ENCODE data around the gene KLRG1. TPM values are rescaled to one million over a fixed set of nuclear protein-coding genes. Genes with fewer than 3 reads are reported as not detected.

The KLRG1 gene
- total and polyA plus RNA-seq, 2 of the 4 experiments (the other 2 are of a cell fraction) = 0.36 to 0.54 TPM

DNA sequence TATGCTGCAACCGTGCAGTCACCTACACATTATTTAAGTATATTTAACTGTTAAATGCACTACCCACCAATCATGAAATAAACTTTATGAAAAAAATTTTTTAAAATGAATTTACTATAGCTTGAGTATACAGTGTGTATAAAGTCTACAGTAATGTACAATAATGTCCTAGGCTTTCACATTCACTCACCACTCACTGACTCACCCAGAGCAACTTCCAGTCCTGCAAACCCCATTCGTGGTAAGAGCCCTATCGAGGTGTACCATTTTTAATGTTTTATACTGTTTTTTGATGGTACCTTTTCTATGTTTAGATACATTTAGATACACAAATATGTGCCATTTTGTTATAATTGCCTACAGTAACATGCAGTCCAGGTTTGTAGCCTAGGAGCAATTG, 48.1 kb downstream of the KLRG1 start:
- intact Hi-C loops (cut with micrococcal nuclease) (no loop called here), in situ Hi-C loops (cut with MboI; ENCODE audit: low sequenced_read_pairs) (no loop called here), dilution Hi-C loops (cut with HindIII; ENCODE audit: low sequenced_read_pairs, unreplicated experiment) (no loop called here)
- ChIA-PET POLR2A (ENCODE audit: unreplicated experiment) (no interaction called here), CTCF (interaction anchor here (0.7 to 1.3 kb wide), 3 partner anchors 87 to 380 kb away, joined by 3 read pairs; no protein-coding TSS in a partner anchor)
- Histone ChIP-seq H3K9me3 (ENCODE audit: control insufficient read depth, insufficient read depth, low read length) (no peaks in the 10 kb centered on the region), H4K91ac (ENCODE audit: insufficient read depth, low read depth, low read length) (no peak overlapping the region), H3K4me2 (ENCODE audit: low read depth, low read length) (no peak overlapping the region), H3K27me3 (ENCODE audit: control insufficient read depth, insufficient read depth, low read length) (0 out of 2 replicates have a peak, but pooled peaks cover 2% of the 10 kb centered on the region), H3K9me1 (ENCODE audit: insufficient read depth, low read length) (no peaks in the 10 kb centered on the region), H3K36me3 (ENCODE audit: control insufficient read depth, insufficient read depth, low read length) (no peaks in the 10 kb centered on the region), H3K18ac (ENCODE audit: low read depth, low read length) (no peak overlapping the region), H4K20me1 (ENCODE audit: insufficient read depth, low read length) (no peaks in the 10 kb centered on the region), H2BK5ac (ENCODE audit: low read depth, low read length, poor library complexity, severe bottlenecking) (no peak overlapping the region), H3K56ac (ENCODE audit: extremely low read depth, insufficient read depth, low read length) (no peak overlapping the region), H2AK5ac (ENCODE audit: low read depth, low read length) (no peak overlapping the region), H3K79me1 (ENCODE audit: low read depth in 1 of 2, low read length in 2 of 2) (no peaks in the 10 kb centered on the region), H2BK15ac (ENCODE audit: low read depth, low read length) (no peak overlapping the region), H4K5ac (ENCODE audit: low read depth, low read length) (no peak overlapping the region), H3K14ac (replicated peaks; ENCODE audit: low read depth, low read length) (no peak overlapping the region), H3K4me3 (ENCODE audit: insufficient read depth, low read depth, low read length) (no peak overlapping the region), H3K4me1 (ENCODE audit: control insufficient read depth, insufficient read depth, low read length) (no peaks in the 10 kb centered on the region), H2AFZ (replicated peaks; ENCODE audit: low read length, poor library complexity) (no peak overlapping the region), H3K9ac (ENCODE audit: low read depth, low read length) (no peak overlapping the region), H2BK20ac (ENCODE audit: low read depth, low read length) (no peak overlapping the region), H2BK120ac (ENCODE audit: low read depth, low read length) (no peak overlapping the region), H3K27ac (ENCODE audit: insufficient read depth, low read length) (no peak overlapping the region), H2AK9ac (replicated peaks; ENCODE audit: low read depth, low read length, poor library complexity) (no peak overlapping the region), H3K4ac (ENCODE audit: low read depth, low read length) (no peak overlapping the region), H3K23ac (ENCODE audit: low read depth, low read length) (no peak overlapping the region), H4K8ac (ENCODE audit: low read depth in 2 of 2, low read length in 2 of 2) (no peak overlapping the region)
- TF ChIP-seq RFX5 (IDR thresholded peaks at IDR 0.05; ENCODE audit: low read depth, low read length) (no peak), CHD1 (IDR thresholded peaks at IDR 0.05; ENCODE audit: low read depth, low read length) (no peak), MXI1 (IDR thresholded peaks at IDR 0.05; ENCODE audit: borderline replicate concordance, low read depth, low read length) (no peak), CEBPB (IDR thresholded peaks at IDR 0.05; ENCODE audit: low read depth, low read length) (no peak), ELK1 (IDR thresholded peaks at IDR 0.05; ENCODE audit: borderline replicate concordance, low read depth, low read length) (no peak), SMC3 (IDR thresholded peaks at IDR 0.05; ENCODE audit: low read depth, low read length) (no peak), MAZ (IDR thresholded peaks at IDR 0.05; ENCODE audit: borderline replicate concordance, low read depth, low read length) (no peak), FOS (IDR thresholded peaks at IDR 0.05; ENCODE audit: low read depth, low read length) (no peak)
- BruUV-seq (replicated peaks) = no TSS peak
- no peak for DNase-seq
- ATAC-seq (ENCODE audit: low read depth) = no peak
- no CpG with 5 or more reads among the region's 3 CpGs for WGBS, 2 experiments (ENCODE audit: extremely low coverage in 2 of 2, insufficient read length in 1 of 2)

All from IMR-90 (cell line).